KMS-11 (cell line): Measurements from ENCODE around the gene IZUMO4.
"Not testable (repeated sequence)": the region's sequence is repeated elsewhere in the genome, so short reads cannot be mapped to it uniquely, and the experiment has no call there.

Experiments used
- H2AFZ ChIP-seq: fragments of 200-600 bp; sonication (generic); 2 replicates; pipeline ENCODE4 v1.6.1; 2016; ENCODE audit warnings: antibody characterized with exemption, mixed run types, low read depth
- H3K27ac ChIP-seq: fragments of 200-600 bp; sonication (generic); 2 replicates; pipeline ENCODE4 v1.6.1; 2016; ENCODE audit warnings: mild to moderate bottlenecking, mixed run types
- H3K27me3 ChIP-seq: fragments of 200-600 bp; sonication (generic); 2 replicates; pipeline ENCODE4 v1.6.1; 2017; ENCODE audit warnings: mild to moderate bottlenecking, low read depth, mixed run types, moderate library complexity; ENCODE audit not compliant: insufficient read depth
- H3K36me3 ChIP-seq: fragments of 200-600 bp; sonication (generic); 2 replicates; pipeline ENCODE4 v1.6.1; 2017; ENCODE audit warnings: mild to moderate bottlenecking, mixed run types; ENCODE audit not compliant: insufficient read depth
- H3K4me1 ChIP-seq: fragments of 200-600 bp; sonication (generic); 2 replicates; pipeline ENCODE4 v1.6.1; 2016; ENCODE audit warnings: mild to moderate bottlenecking, low read depth, mixed run types; ENCODE audit not compliant: poor library complexity, severe bottlenecking
- H3K4me2 ChIP-seq: fragments of 200-600 bp; sonication (generic); 2 replicates; pipeline ENCODE4 v1.7.0; 2016; ENCODE audit warnings: mild to moderate bottlenecking, mixed run types
- H3K4me3 ChIP-seq: fragments of 200-600 bp; sonication (generic); IDR thresholded peaks from 2 replicates; pipeline ENCODE4 v1.6.1; 2017; ENCODE audit warnings: low read depth, low read length, mixed read lengths; ENCODE audit not compliant: insufficient read depth
- H3K79me2 ChIP-seq: fragments of 200-600 bp; sonication (generic); 2 replicates; pipeline ENCODE4 v1.6.1; 2016; ENCODE audit warnings: low read depth, mixed run types; ENCODE audit not compliant: insufficient read depth
- H3K9ac ChIP-seq: fragments of 200-600 bp; sonication (generic); 2 replicates; pipeline ENCODE4 v1.6.1; 2016; ENCODE audit warnings: mild to moderate bottlenecking, mixed run types
- H4K20me1 ChIP-seq: fragments of 200-600 bp; sonication (generic); 2 replicates; pipeline ENCODE4 v1.6.1; 2016; ENCODE audit warnings: mild to moderate bottlenecking, mixed run types; ENCODE audit not compliant: insufficient read depth
- CTCF ChIP-seq: fragments of 200-600 bp; sonication (generic); conservative IDR thresholded peaks from 2 replicates; pipeline ENCODE4 v1.6.1; 2017; ENCODE audit warnings: low read depth, mild to moderate bottlenecking, antibody characterized with exemption, low read length, moderate library complexity, mixed read lengths

Gene IZUMO4

GRCh38 chr19:2080336-2080988, 16.3 kb upstream of the IZUMO4 start:
- Histone ChIP-seq H3K4me2 (no peak overlapping the region), H3K27me3 (no peaks in the 10 kb centered on the region), H3K36me3 (0 out of 2 replicates have a peak, but pooled peaks cover 5% of the 10 kb centered on the region), H3K9ac (no peak overlapping the region), H4K20me1 (no peaks in the 10 kb centered on the region), H3K4me3 (no peak overlapping the region), H3K4me1 (peaks cover 23% of the 10 kb centered on the region), H3K79me2 (peaks cover 25% of the 10 kb centered on the region; the same call in 1 of the 2 replicates), H3K27ac (no peak overlapping the region), H2AFZ (no peak overlapping the region)
- no peak for TF ChIP-seq CTCF

- no peaks in the 10 kb centered on the region for H3K27me3 ChIP-seq
- H3K4me1 ChIP-seq: peaks cover 37% of the 10 kb centered on the region
- H3K9ac ChIP-seq: no peak overlapping the region
- H4K20me1 ChIP-seq: no peaks in the 10 kb centered on the region
- H2AFZ ChIP-seq: no peak overlapping the region
- H3K36me3 ChIP-seq: 0 out of 2 replicates have a peak, but pooled peaks cover 5% of the 10 kb centered on the region
- no peak overlapping the region for H3K4me2 ChIP-seq
- H3K4me3 ChIP-seq: no peak overlapping the region
- H3K27ac ChIP-seq: no peak overlapping the region
- H3K79me2 ChIP-seq: peaks cover 25% of the 10 kb centered on the region; the same call in 1 of the 2 replicates
- no peak for TF ChIP-seq CTCF
Measured at GRCh38 chr19:2081873-2082810, 14.6 kb upstream of the IZUMO4 start.

GRCh38 chr19:2083174-2083854, 13.4 kb upstream of the IZUMO4 start:
- no peak for TF ChIP-seq CTCF
- Histone ChIP-seq H2AFZ (no peak overlapping the region), H3K4me1 (peaks cover 37% of the 10 kb centered on the region), H3K9ac (no peak overlapping the region), H3K4me3 (no peak overlapping the region), H4K20me1 (no peaks in the 10 kb centered on the region), H3K36me3 (no peaks in the 10 kb centered on the region), H3K4me2 (peak overlapping the region; percentile 27), H3K27ac (peak overlapping the region; percentile 88; the same call in 1 of the 2 replicates), H3K79me2 (peaks cover 25% of the 10 kb centered on the region; the same call in 1 of the 2 replicates), H3K27me3 (no peaks in the 10 kb centered on the region)

- Histone ChIP-seq H2AFZ (peak overlapping the region; percentile 77; the same call in 1 of the 2 replicates), H4K20me1 (no peaks in the 10 kb centered on the region), H3K4me2 (peak overlapping the region; percentile 94), H3K4me1 (peaks cover 48% of the 10 kb centered on the region), H3K36me3 (no peaks in the 10 kb centered on the region), H3K27me3 (no peaks in the 10 kb centered on the region), H3K4me3 (no peak overlapping the region), H3K79me2 (peaks cover 25% of the 10 kb centered on the region; the same call in 1 of the 2 replicates), H3K27ac (peak overlapping the region; percentile 88), H3K9ac (peak overlapping the region; percentile 82)
- TF ChIP-seq CTCF: no peak
Measured at GRCh38 chr19:2084993-2085720, 11.6 kb upstream of the IZUMO4 start.

- peaks cover 17% of the 10 kb centered on the region; the same call in 1 of the 2 replicates for H3K79me2 ChIP-seq
- H3K27ac ChIP-seq, H3K4me3 ChIP-seq, H3K27me3 ChIP-seq, H3K9ac ChIP-seq, H3K4me2 ChIP-seq, H2AFZ ChIP-seq, H3K36me3 ChIP-seq, H4K20me1 ChIP-seq: not testable (repeated sequence)
- H3K4me1 ChIP-seq: peaks cover 54% of the 10 kb centered on the region
Measured at GRCh38 chr19:2086695-2087620, 9.8 kb upstream of the IZUMO4 start.
